ENCODE measurements around the gene CCDC92. TPM values are rescaled to one million over a fixed set of nuclear protein-coding genes. Genes with fewer than 3 reads are reported as not detected.

CCDC92 gene
- total RNA-seq, 2 donors from 2014 or later: 9.6 to 19.5 TPM

DNA sequence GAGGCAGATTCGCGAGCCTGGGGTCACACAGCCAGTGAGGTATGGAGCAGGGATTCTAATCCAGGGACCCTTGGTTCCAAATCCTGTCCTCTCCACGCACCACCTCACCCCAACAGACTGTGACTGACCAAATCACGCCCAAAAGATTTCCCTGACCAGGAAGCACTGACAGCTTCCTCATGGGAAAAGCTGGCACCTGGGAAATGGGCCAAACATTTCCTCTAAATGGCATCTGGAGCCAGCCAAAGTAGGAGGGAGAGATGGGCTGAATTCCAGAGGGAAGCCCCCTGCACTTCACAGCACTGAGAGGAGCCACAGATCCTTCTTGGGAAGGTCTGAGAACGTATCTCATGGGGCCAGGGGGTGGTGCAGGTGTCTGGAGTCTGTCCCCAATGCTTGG lies 28.8 kb downstream of the CCDC92 start:
- no peak for DNase-seq
- no peaks in the 10 kb centered on the region for H3K9me3 ChIP-seq
- no peaks in the 10 kb centered on the region for H3K27me3 ChIP-seq
- H3K36me3 ChIP-seq: no peaks in the 10 kb centered on the region
- TF ChIP-seq, protein P1, sequence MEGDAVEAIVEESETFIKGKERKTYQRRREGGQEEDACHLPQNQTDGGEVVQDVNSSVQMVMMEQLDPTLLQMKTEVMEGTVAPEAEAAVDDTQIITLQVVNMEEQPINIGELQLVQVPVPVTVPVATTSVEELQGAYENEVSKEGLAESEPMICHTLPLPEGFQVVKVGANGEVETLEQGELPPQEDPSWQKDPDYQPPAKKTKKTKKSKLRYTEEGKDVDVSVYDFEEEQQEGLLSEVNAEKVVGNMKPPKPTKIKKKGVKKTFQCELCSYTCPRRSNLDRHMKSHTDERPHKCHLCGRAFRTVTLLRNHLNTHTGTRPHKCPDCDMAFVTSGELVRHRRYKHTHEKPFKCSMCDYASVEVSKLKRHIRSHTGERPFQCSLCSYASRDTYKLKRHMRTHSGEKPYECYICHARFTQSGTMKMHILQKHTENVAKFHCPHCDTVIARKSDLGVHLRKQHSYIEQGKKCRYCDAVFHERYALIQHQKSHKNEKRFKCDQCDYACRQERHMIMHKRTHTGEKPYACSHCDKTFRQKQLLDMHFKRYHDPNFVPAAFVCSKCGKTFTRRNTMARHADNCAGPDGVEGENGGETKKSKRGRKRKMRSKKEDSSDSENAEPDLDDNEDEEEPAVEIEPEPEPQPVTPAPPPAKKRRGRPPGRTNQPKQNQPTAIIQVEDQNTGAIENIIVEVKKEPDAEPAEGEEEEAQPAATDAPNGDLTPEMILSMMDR (IDR thresholded peaks at IDR 0.05): no peak
- no peaks in the 10 kb centered on the region for H3K4me1 ChIP-seq
- H3K27ac ChIP-seq: no peak overlapping the region
- intact Hi-C loops (cut with DNase I): no loop called here
- H3K9ac ChIP-seq (ENCODE audit: low read depth in 2 of 2, low read length in 2 of 2): no peak overlapping the region
- no peak overlapping the region for H3K4me3 ChIP-seq

DNA sequence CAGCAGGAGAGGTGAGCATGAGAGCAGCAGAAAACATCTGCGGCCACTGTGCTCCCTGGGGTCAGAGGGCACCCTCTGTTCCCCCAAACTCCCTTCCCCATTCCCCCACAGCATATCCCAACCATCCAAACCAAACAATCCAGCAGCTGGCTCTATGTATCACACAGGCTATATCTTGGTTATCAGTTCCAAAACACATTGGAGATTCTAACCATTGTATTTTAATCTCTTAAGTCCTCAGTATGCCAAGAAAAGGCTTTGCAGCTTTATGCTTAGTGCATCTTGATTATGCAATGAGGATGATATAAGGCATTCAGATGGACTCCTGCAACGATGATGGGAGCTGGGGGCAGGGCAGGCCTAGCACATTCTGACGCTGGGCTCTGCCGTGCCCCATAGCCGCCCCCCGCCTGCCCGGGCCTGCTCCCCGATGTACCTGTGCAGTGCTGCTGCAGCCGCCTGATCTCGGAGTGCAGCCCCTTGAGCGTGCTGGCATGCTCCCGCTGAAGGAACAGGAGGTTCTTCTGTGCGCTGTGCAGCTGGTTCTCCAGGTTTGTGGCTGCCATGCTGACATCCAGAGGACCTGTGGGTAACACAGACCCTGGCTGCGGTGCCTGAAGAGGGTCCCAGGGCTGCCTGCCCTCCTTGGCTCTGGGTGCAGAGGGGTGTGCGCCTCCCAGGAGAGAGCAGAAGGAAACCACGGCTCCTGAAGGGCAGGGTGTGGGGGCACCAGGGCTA lies 29.6 kb downstream of the CCDC92 start:
- intact Hi-C loops (cut with DNase I): no loop called here

DNA sequence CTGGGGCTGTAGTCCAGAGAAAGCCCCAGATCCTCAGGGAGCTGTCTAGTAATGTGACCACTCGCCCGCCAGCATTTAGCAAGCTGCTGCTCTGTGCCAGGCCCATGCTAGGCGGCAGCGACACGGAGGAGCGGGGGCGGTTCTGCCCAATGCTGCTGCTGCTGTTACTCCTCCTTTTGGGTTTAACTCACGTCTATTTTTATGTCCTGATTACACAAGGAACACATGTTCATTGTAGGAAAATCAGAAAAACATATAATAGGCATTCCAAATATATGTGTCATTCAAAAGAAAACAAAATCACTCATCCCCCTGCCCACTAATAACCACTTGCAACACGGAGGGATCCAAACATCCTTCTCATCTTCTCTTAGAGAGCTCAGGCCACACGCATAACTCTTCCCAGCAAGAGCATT lies 30.4 kb downstream of the CCDC92 start:
- no peaks in the 10 kb centered on the region for H3K36me3 ChIP-seq
- no peaks in the 10 kb centered on the region for H3K9me3 ChIP-seq
- H3K4me1 ChIP-seq: no peaks in the 10 kb centered on the region
- TF ChIP-seq, protein P1 (IDR thresholded peaks at IDR 0.05): no peak
- no peak for DNase-seq
- H3K4me3 ChIP-seq: no peak overlapping the region
- intact Hi-C loops (cut with DNase I): no loop called here
- H3K27ac ChIP-seq: no peak overlapping the region
- no peaks in the 10 kb centered on the region for H3K27me3 ChIP-seq
- no peak overlapping the region for H3K9ac ChIP-seq (ENCODE audit: low read depth in 2 of 2, low read length in 2 of 2)

More for the DNA sequence above, 29.6 kb downstream of the CCDC92 start:
- Histone ChIP-seq H3K9me3 (no peaks in the 10 kb centered on the region), H3K4me3 (no peak overlapping the region), H3K4me1 (no peaks in the 10 kb centered on the region), H3K36me3 (no peaks in the 10 kb centered on the region), H3K27me3 (no peaks in the 10 kb centered on the region), H3K9ac (ENCODE audit: low read depth in 2 of 2, low read length in 2 of 2) (no peak overlapping the region), H3K27ac (no peak overlapping the region)
- DNase-seq: no peak
- TF ChIP-seq, protein P1 (IDR thresholded peaks at IDR 0.05): no peak

DNA sequence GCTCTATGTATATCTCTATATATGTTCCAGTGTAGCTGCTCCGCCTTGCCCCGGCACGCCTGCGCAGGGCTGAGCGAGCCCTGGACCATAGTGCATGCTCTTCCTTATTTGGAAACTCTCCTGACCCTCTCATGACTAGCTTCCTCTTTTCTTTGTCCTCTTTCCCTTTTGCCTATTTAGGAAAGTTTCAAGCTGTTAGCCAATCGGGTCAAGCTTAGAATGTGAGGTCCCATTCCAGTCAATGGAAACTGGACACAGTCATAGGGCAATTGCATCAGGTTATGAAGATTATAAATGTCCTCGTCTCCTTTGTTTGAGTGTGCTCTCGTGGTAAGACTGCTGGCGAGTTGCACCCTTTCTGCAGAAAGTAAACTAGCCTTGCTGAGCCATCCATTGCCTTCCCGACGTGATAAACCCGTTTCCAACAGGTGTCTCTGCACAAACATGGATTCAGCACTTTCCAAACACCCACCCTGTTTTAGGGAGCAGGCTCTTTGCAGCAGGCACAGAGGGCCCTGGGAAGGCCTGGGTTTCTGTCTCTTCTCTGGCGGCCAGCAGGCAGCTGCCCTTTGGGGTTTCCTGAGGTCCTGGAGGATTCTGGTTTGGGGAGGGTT lies 30.9 kb downstream of the CCDC92 start:
- Histone ChIP-seq H3K4me3 (no peak overlapping the region), H3K36me3 (no peaks in the 10 kb centered on the region), H3K27me3 (no peaks in the 10 kb centered on the region), H3K9me3 (no peaks in the 10 kb centered on the region), H3K27ac (no peak overlapping the region), H3K4me1 (no peaks in the 10 kb centered on the region), H3K9ac (ENCODE audit: low read depth in 2 of 2, low read length in 2 of 2) (no peak overlapping the region)
- intact Hi-C loops (cut with DNase I): no loop called here
- DNase-seq: no peak
- TF ChIP-seq, protein P1 (IDR thresholded peaks at IDR 0.05): no peak

DNA sequence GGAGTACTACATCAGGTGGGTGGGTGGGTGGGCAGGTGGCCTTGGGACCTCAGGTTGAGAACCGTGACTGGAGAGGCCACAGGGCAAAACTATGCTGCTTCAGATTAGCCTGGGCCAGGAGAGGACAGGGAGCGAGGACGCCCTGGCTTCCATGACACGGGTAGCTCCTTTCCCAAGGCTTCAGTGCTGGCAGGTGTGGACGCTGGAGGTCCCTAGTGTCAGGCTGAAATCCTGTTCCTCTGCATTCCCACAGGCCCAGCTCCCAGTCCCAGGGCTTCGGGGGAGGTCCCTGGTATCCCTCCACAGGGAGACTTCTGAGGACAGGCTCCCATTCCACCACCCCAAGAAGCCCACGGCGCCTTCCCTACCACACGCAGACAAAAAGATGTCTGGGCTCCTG lies 31.6 kb downstream of the CCDC92 start:
- no peaks in the 10 kb centered on the region for H3K4me1 ChIP-seq
- TF ChIP-seq, protein P1 (IDR thresholded peaks at IDR 0.05): no peak
- no peak overlapping the region for H3K27ac ChIP-seq
- DNase-seq: no peak
- no peaks in the 10 kb centered on the region for H3K9me3 ChIP-seq
- H3K27me3 ChIP-seq: no peaks in the 10 kb centered on the region
- no peak overlapping the region for H3K4me3 ChIP-seq
- no peak overlapping the region for H3K9ac ChIP-seq (ENCODE audit: low read depth in 2 of 2, low read length in 2 of 2)
- H3K36me3 ChIP-seq: no peaks in the 10 kb centered on the region
- intact Hi-C loops (cut with DNase I): no loop called here
